Measurements from ENCODE around the gene PDE3A. TPM values are rescaled to one million over a fixed set of nuclear protein-coding genes. Genes with fewer than 3 reads are reported as not detected.

PDE3A gene
- total RNA-seq, 1 experiment from 2014 or later: 0.80 TPM

DNA sequence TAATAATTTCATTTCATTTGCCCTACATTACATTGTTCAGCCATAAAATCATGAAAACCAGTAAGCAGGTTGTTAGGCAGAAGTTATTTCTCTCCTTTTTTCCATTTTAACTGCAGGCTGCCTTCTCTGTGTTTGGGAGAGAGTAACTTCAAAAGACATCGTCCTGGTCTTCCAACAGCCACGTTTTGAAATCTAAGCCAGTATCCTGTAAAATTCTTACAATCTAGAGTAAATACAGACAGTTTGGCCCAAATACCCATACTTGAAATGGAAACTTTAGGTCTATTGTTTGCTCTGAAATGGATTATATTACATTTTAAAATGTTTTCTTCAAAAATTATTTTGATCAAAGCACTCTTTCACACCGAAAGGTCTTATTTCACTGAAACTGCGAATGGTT is 260.7 kb downstream of the PDE3A start:
- POLR2A ChIA-PET (ENCODE audit: low non-redundant PET): no interaction called here
- H3K27ac ChIP-seq (ENCODE audit: low read depth, low read length, poor library complexity, severe bottlenecking): no peak overlapping the region
- H3K27me3 ChIP-seq (replicated peaks; ENCODE audit: insufficient read depth, low read depth, low read length, poor library complexity): peaks cover 17% of the 10 kb centered on the region
- TF ChIP-seq EZH2 (IDR thresholded peaks at IDR 0.05; ENCODE audit: borderline replicate concordance, low read depth, low read length, poor library complexity, severe bottlenecking): no peak
- TF ChIP-seq, protein P1, sequence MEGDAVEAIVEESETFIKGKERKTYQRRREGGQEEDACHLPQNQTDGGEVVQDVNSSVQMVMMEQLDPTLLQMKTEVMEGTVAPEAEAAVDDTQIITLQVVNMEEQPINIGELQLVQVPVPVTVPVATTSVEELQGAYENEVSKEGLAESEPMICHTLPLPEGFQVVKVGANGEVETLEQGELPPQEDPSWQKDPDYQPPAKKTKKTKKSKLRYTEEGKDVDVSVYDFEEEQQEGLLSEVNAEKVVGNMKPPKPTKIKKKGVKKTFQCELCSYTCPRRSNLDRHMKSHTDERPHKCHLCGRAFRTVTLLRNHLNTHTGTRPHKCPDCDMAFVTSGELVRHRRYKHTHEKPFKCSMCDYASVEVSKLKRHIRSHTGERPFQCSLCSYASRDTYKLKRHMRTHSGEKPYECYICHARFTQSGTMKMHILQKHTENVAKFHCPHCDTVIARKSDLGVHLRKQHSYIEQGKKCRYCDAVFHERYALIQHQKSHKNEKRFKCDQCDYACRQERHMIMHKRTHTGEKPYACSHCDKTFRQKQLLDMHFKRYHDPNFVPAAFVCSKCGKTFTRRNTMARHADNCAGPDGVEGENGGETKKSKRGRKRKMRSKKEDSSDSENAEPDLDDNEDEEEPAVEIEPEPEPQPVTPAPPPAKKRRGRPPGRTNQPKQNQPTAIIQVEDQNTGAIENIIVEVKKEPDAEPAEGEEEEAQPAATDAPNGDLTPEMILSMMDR (conservative IDR thresholded peaks at IDR 0.05; ENCODE audit: low read depth, low read length): no peak
- no peaks in the 10 kb centered on the region for H3K9me3 ChIP-seq (ENCODE audit: low read depth, low read length, poor library complexity, severe bottlenecking)
- intact Hi-C loops (cut with micrococcal nuclease; ENCODE audit: unreplicated experiment): no loop called here
- no TSS peak for BruUV-seq (replicated peaks)
- H3K36me3 ChIP-seq (ENCODE audit: insufficient read depth, low read length, poor library complexity, severe bottlenecking): no peaks in the 10 kb centered on the region
- peaks cover 5% of the 10 kb centered on the region for H3K4me1 ChIP-seq (ENCODE audit: insufficient read depth, low read length, poor library complexity, severe bottlenecking)
- no peak for DNase-seq (ENCODE audit: low spot score)
- CTCF ChIA-PET: no interaction called here
- no peak overlapping the region for H3K4me3 ChIP-seq (ENCODE audit: low read depth, low read length, poor library complexity, severe bottlenecking)

DNA sequence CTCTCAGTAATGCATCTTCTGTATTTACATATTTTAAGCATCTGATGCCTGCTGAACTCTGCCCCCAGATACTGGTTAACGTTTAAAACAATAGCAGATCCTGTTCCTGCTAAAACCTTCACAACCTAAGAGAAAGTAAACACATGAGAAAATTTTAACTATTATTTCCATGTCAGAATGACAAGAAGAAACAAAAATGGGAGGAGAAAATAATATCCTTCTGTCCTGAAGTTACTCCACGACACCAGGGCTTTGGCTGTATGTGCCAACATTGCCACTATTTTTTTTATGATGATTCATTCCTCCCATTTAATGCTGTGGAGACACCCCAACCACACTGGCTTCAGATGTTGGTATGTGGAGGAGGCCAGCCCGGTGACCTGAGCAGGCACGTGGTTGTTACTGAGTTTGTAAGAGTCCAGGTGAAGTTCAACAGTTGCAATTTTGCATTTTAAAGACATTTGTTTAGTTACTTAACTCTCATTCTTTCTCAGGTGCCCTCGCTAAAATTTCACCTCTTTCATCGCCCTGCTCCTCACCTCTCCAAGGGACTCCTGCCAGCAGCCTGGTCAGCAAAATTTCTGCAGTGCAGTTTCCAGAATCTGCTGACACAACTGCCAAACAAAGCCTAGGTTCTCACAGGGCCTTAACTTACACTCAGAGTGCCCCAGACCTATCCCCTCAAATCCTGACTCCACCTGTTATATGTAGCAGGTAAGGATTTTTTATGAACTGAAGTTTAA is 261.2 kb downstream of the PDE3A start:
- intact Hi-C loops (cut with micrococcal nuclease; ENCODE audit: unreplicated experiment): no loop called here
- POLR2A ChIA-PET (ENCODE audit: low non-redundant PET): no interaction called here
- CTCF ChIA-PET: no interaction called here
- no peak overlapping the region for H3K27ac ChIP-seq (ENCODE audit: low read depth, low read length, poor library complexity, severe bottlenecking)
- BruUV-seq (replicated peaks): no TSS peak
- TF ChIP-seq, protein P1 (conservative IDR thresholded peaks at IDR 0.05; ENCODE audit: low read depth, low read length): no peak
- no peak for TF ChIP-seq EZH2 (IDR thresholded peaks at IDR 0.05; ENCODE audit: borderline replicate concordance, low read depth, low read length, poor library complexity, severe bottlenecking)
- peaks cover 17% of the 10 kb centered on the region for H3K27me3 ChIP-seq (replicated peaks; ENCODE audit: insufficient read depth, low read depth, low read length, poor library complexity)
- H3K36me3 ChIP-seq (ENCODE audit: insufficient read depth, low read length, poor library complexity, severe bottlenecking): no peaks in the 10 kb centered on the region
- no peaks in the 10 kb centered on the region for H3K9me3 ChIP-seq (ENCODE audit: low read depth, low read length, poor library complexity, severe bottlenecking)
- DNase-seq (ENCODE audit: low spot score): no peak
- H3K4me1 ChIP-seq (ENCODE audit: insufficient read depth, low read length, poor library complexity, severe bottlenecking): peaks cover 5% of the 10 kb centered on the region
- H3K4me3 ChIP-seq (ENCODE audit: low read depth, low read length, poor library complexity, severe bottlenecking): no peak overlapping the region

DNA sequence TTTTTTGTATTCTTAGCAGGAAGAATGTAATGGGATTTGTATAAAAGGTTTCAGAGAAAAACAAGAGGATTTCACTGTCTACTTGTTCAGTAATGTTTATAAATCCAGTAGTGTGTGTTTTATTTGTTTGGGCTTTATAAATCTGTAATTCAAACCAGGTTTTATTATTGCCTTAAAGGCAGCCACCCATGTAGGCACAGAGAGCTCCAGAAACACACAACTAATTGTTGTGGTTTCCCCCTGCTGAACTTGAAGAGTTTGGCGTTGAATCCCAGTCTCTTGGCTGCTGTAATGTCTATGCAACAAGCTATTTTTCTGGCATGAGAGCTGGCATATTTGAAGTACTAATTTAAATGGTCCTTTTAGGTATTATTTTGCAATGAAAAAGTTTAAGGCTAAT is 263.4 kb downstream of the PDE3A start:
- Histone ChIP-seq H3K36me3 (ENCODE audit: insufficient read depth, low read length, poor library complexity, severe bottlenecking) (no peaks in the 10 kb centered on the region), H3K4me1 (ENCODE audit: insufficient read depth, low read length, poor library complexity, severe bottlenecking) (peaks cover 5% of the 10 kb centered on the region), H3K9me3 (ENCODE audit: low read depth, low read length, poor library complexity, severe bottlenecking) (no peaks in the 10 kb centered on the region), H3K27ac (ENCODE audit: low read depth, low read length, poor library complexity, severe bottlenecking) (no peak overlapping the region), H3K27me3 (replicated peaks; ENCODE audit: insufficient read depth, low read depth, low read length, poor library complexity) (peaks cover 15% of the 10 kb centered on the region), H3K4me3 (ENCODE audit: low read depth, low read length, poor library complexity, severe bottlenecking) (no peak overlapping the region)
- no peak for TF ChIP-seq EZH2 (IDR thresholded peaks at IDR 0.05; ENCODE audit: borderline replicate concordance, low read depth, low read length, poor library complexity, severe bottlenecking)
- TF ChIP-seq, protein P1 (conservative IDR thresholded peaks at IDR 0.05; ENCODE audit: low read depth, low read length): no peak
- CTCF ChIA-PET: no interaction called here
- BruUV-seq (replicated peaks): no TSS peak
- DNase-seq (ENCODE audit: low spot score): peak; percentile 24
- POLR2A ChIA-PET (ENCODE audit: low non-redundant PET): no interaction called here
- intact Hi-C loops (cut with micrococcal nuclease; ENCODE audit: unreplicated experiment): no loop called here
